ENCODE data around the gene DZIP3.

DZIP3 gene

DNA sequence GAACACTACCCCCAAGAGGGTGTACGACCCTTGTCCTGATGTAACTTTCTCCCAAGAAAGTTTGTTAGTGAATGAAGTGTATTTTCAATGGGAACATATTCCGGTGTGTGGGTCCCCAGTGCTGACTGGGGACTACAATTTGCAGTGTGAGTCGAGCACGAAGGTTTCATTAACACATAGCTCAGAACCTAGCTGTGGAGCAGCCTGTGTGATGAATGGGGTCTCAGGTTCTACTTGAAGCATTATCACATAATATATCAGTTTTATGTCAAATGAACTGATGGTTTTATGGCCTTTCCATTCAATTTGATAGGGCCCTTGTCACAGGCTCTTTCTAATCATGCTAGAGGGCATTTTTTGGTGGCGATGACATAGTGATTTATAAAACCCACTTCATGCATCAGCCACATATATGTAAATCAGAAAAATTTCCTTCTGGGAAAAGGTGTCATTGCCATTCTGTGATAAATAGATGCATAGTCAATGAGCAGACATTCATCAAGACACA is 123.5 kb downstream of the DZIP3 start:
- DNase-seq = no peak

DNA sequence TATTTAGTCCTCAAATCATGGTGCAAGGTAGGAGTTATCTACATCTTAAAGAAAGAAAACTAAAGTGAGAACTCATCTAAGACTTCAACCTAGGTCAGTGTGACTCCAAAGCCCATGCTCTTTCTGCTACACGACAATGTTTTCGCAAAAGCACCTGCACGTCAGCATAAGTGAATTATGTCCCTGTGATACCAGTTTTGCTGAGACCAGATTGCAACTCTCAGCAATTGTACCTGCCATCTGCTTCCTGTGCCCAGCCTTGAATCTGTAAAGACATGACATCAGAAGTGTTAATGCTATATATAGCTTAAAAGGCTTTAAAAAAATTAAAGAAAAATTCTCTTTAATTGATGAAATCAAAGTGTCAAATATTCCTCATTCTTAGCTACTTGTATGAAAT is 124.3 kb downstream of the DZIP3 start:
- no peak for DNase-seq

DNA sequence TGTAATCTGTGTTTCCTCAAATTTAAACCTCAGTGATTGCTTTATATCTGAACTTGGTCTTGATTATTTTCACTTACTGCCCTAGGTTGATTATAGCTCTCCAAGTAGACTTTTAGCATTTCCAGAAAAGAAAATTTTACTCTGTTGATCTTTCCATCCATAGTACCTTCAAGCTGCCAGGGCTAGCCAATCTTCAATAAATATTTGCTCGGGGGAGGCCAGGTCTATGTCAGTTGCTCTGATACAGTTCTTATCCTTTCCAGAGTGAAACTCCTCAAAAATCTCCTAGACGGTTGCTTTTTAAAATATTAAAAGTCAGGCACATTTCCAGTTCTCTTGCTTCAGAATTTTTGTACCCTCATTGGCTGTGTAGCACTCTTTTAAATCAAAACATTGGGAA is 128.9 kb downstream of the DZIP3 start:
- no peak for DNase-seq

DNA sequence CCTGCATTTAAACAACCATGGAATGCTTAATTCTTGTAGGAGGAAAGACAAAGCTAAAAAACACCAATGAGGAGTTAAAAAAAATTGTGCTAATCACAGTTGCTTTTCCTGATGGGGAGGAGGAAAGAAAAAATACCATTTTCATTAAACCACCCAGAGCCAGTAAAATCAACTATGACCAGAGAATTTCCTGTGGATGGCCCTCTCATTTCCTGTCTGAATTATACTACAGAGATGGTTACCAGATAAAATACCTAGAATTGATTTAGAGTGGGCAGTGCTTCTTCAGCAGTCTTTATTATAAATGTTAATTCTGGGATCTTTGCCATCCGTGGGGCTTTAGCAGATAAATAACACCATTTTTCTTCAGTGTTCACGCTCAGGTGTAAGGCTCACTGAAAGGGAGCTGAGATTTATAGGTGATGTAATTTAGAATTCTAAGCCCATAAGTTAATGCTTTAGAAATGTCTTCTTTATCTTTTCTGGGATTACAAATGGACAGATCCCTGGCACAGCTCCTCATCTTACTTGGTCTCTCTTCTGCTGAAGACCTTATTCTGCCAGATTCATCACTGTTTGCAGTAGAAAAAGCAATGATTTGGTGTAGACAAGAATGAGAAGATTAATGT is 129.8 kb downstream of the DZIP3 start:
- no peak for DNase-seq

DNA sequence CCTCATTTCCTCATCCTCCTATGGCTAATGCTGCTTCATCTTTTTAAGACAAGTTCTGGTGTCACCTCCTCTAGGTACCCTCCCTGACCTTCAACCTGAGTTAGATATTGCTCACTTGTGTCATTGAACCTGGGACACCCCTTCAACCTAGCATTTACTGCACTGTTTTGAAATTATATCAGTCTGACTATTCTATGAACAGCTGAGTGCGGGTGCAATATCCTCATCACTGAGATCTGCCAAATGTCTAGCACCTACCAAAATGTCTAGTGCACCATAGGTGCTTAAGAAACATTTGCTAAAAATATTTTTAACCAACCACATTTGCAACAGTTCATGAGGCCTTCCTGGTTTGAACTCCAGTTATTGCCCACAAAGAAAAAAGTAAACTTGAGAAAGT is 133.2 kb downstream of the DZIP3 start:
- no peak for DNase-seq

DNA sequence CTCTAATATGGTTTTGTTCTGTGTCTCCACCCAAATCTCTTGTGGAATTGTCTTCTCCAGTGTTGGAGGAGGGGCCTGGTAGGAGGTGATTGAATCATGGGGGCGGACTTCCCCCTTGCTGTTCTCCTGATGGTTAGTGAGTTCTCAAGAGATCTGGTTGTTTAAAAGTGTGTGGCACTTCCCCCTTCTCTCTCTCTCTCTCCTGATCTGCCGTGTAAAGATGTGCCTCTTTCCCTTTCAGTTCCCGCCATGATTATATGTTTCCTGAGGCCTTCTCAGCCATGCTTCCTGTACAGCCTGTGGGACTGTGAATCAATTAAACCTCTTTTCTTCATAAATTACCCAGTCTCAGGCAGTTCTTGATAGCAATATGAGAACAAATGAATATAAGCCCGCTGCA is 134.6 kb downstream of the DZIP3 start:
- no peak for DNase-seq

DNA sequence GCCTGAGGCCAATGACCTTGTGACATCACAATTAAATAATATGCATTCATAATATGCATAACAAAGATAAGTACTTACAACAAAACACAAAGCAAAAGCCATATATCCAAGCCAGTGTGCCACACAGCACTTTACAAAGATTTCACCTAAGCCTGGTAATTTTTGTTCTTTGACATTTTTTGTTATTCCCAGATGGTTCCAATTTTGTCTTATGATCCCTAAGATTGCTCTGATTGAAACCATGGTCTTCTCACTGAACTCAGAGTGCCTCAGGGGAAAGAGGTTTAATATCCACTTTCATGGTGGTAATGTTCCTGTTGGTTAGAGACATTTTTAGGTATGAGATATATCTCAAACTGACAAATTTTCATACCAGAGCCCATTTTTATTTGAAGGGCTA is 138.6 kb downstream of the DZIP3 start:
- no peak for DNase-seq

DNA sequence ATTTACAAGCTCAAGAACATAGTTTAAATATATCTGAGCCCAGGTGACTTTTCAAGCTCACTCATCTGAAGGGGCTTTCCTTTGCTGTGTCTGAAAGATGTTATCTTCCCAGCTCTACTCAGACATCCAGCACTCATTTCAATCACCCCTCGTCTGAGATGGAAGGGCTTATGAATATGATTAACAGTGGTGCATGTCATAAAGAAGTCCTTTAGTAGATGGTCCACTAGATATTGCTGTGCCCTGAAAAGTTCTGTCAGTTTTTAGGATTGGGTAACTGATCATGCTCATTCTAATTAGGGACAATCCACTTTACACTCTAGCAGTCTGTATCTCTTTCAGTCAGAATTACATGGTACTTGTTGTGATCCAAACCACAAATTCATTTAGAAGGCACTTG is 139.4 kb downstream of the DZIP3 start:
- no peak for DNase-seq

DNA sequence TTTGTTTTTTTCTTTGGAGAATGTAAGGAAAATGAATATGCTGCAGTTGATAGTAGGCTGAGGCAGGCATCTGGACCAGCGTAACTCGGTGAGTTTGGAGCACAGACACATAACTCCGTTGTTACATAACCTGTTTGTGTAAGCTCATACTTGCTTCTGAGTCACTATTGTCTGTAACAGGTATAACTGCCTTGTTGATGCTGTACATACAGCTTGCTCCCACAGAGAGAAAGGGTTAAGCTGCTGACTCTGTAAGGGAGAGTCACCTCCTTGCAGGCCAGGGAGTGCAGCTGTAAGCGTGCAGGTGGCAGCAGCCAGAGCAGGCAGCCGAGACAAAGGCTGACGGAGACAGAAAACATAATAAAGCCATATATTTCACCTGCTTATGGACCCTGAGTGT is 147.3 kb downstream of the DZIP3 start:
- no peak for DNase-seq

DNA sequence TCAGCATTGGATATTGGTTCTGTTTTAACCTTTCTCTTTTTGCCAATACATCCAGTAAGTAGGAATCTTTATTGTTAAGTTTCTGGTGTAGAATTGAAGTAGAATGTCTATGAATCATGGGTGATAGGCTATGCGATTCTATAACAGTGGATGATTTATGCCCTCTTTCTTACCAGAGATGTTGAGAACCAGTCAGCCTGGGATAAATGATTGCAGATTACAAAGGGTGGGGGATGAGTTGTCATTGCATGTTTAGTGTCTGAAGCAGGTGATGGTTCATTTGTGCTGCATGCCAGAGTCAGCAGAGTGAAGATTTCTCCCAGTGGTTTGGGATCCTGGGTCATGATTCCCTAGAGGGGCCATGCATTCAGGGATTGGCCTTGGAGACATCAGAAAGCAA is 153.4 kb downstream of the DZIP3 start:
- DNase-seq = no peak
